ENCODE results near the gene LMBR1. TPM values are rescaled to one million over a fixed set of nuclear protein-coding genes. Genes with fewer than 3 reads are reported as not detected.

Gene LMBR1
- total and polyA plus RNA-seq, 2 of the 4 experiments (the other 2 are of a cell fraction), result 11.9 to 19.9 TPM

GRCh38 chr7:156896388-156897022, 3.5 kb upstream of the LMBR1 start:
- H3K4me1 ChIP-seq (ENCODE audit: control insufficient read depth, insufficient read depth, low read length), result 0 out of 2 replicates have a peak, but pooled peaks cover 3% of the 10 kb centered on the region
- no peak for ATAC-seq (ENCODE audit: low read depth)
- no peak overlapping the region for H3K27ac ChIP-seq (ENCODE audit: insufficient read depth, low read length)
- H2BK5ac ChIP-seq (ENCODE audit: low read depth, low read length, poor library complexity, severe bottlenecking), result no peak overlapping the region
- TF ChIP-seq ELK1 (IDR thresholded peaks at IDR 0.05; ENCODE audit: borderline replicate concordance, low read depth, low read length), result no peak
- no peak for TF ChIP-seq CTCF (conservative IDR thresholded peaks at IDR 0.05; ENCODE audit: low read depth, low read length)
- TF ChIP-seq MAZ (IDR thresholded peaks at IDR 0.05; ENCODE audit: borderline replicate concordance, low read depth, low read length), result no peak
- TF ChIP-seq CHD1 (IDR thresholded peaks at IDR 0.05; ENCODE audit: low read depth, low read length), result no peak
- no peak for TF ChIP-seq FOS (IDR thresholded peaks at IDR 0.05; ENCODE audit: low read depth, low read length)
- no peak for TF ChIP-seq NFE2L2 (IDR thresholded peaks at IDR 0.05; ENCODE audit: low read depth, low read length)
- no peak for TF ChIP-seq POLR2A (IDR thresholded peaks at IDR 0.05; ENCODE audit: low read depth, low read length)
- no peak for TF ChIP-seq RCOR1 (IDR thresholded peaks at IDR 0.05; ENCODE audit: insufficient replicate concordance, low read length)
- TF ChIP-seq BHLHE40 (IDR thresholded peaks at IDR 0.05; ENCODE audit: low read depth, low read length), result no peak
- TF ChIP-seq SMC3 (IDR thresholded peaks at IDR 0.05; ENCODE audit: low read depth, low read length), result no peak
- no peak for TF ChIP-seq RAD21 (IDR thresholded peaks at IDR 0.05; ENCODE audit: low read length)
- no peak for TF ChIP-seq CEBPB (IDR thresholded peaks at IDR 0.05; ENCODE audit: low read depth, low read length)
- no peak for TF ChIP-seq MXI1 (IDR thresholded peaks at IDR 0.05; ENCODE audit: borderline replicate concordance, low read depth, low read length)
- no peak for TF ChIP-seq MAFK (IDR thresholded peaks at IDR 0.05; ENCODE audit: low read depth, low read length)
- TF ChIP-seq RFX5 (IDR thresholded peaks at IDR 0.05; ENCODE audit: low read depth, low read length), result no peak
- TF ChIP-seq USF2 (IDR thresholded peaks at IDR 0.05; ENCODE audit: low read depth, low read length), result no peak
- H3K14ac ChIP-seq (replicated peaks; ENCODE audit: low read depth, low read length), result no peak overlapping the region
- H4K8ac ChIP-seq (ENCODE audit: low read depth in 2 of 2, low read length in 2 of 2), result no peak overlapping the region
- no peak overlapping the region for H3K4me2 ChIP-seq (ENCODE audit: low read depth, low read length)
- H4K91ac ChIP-seq (ENCODE audit: insufficient read depth, low read depth, low read length), result no peak overlapping the region
- no peak overlapping the region for H3K9ac ChIP-seq (ENCODE audit: low read depth, low read length)
- no TSS peak for BruUV-seq (replicated peaks)
- no peak overlapping the region for H2BK120ac ChIP-seq (ENCODE audit: low read depth, low read length)
- intact Hi-C loops (cut with micrococcal nuclease) (no loop called here), in situ Hi-C loops (cut with MboI; ENCODE audit: low sequenced_read_pairs) (no loop called here), dilution Hi-C loops (cut with HindIII; ENCODE audit: low sequenced_read_pairs, unreplicated experiment) (no loop called here)
- H3K9me1 ChIP-seq (ENCODE audit: insufficient read depth, low read length), result no peaks in the 10 kb centered on the region
- H3K18ac ChIP-seq (ENCODE audit: low read depth, low read length), result no peak overlapping the region
- no peaks in the 10 kb centered on the region for H3K9me3 ChIP-seq (ENCODE audit: control insufficient read depth, insufficient read depth, low read length)
- no peak overlapping the region for H3K23ac ChIP-seq (ENCODE audit: low read depth, low read length)
- no peaks in the 10 kb centered on the region for H3K36me3 ChIP-seq (ENCODE audit: control insufficient read depth, insufficient read depth, low read length)
- H4K5ac ChIP-seq (ENCODE audit: low read depth, low read length), result no peak overlapping the region
- no peak overlapping the region for H2BK15ac ChIP-seq (ENCODE audit: low read depth, low read length)
- H3K4me3 ChIP-seq (ENCODE audit: insufficient read depth, low read depth, low read length), result no peak overlapping the region
- no peak overlapping the region for H3K4ac ChIP-seq (ENCODE audit: low read depth, low read length)
- no peaks in the 10 kb centered on the region for H4K20me1 ChIP-seq (ENCODE audit: insufficient read depth, low read length)
- peaks cover 3 to 4% of the 10 kb centered on the region in 2 experiments; a peak in 2 of 4 replicates for H3K79me1 ChIP-seq (ENCODE audit: low read depth in 1 of 2, low read length in 2 of 2)
- H2AK9ac ChIP-seq (replicated peaks; ENCODE audit: low read depth, low read length, poor library complexity), result no peak overlapping the region
- POLR2A ChIA-PET (ENCODE audit: unreplicated experiment), result no interaction called here
- no peaks in the 10 kb centered on the region for H3K27me3 ChIP-seq (ENCODE audit: control insufficient read depth, insufficient read depth, low read length)
- no peak for DNase-seq
- no peak overlapping the region for H2BK20ac ChIP-seq (ENCODE audit: low read depth, low read length)
- no peak overlapping the region for H3K56ac ChIP-seq (ENCODE audit: extremely low read depth, insufficient read depth, low read length)
- H2AK5ac ChIP-seq (ENCODE audit: low read depth, low read length), result no peak overlapping the region
- WGBS, 2 experiments (ENCODE audit: extremely low coverage in 2 of 2, insufficient read length in 1 of 2), result no CpG with 5 or more reads among the region's 5 CpGs
- H2AFZ ChIP-seq (replicated peaks; ENCODE audit: low read length, poor library complexity), result no peak overlapping the region
- CTCF ChIA-PET, result no interaction called here

Data from IMR-90 (cell line).